ENCODE measurements around the gene PTPRD.

The PTPRD gene

GRCh38 chr9:8850914-8851313 lies 1761.9 kb downstream of the PTPRD start:
- no peak for DNase-seq

GRCh38 chr9:8845808-8846207 lies 1767.0 kb downstream of the PTPRD start:
- no peak for DNase-seq

DNA sequence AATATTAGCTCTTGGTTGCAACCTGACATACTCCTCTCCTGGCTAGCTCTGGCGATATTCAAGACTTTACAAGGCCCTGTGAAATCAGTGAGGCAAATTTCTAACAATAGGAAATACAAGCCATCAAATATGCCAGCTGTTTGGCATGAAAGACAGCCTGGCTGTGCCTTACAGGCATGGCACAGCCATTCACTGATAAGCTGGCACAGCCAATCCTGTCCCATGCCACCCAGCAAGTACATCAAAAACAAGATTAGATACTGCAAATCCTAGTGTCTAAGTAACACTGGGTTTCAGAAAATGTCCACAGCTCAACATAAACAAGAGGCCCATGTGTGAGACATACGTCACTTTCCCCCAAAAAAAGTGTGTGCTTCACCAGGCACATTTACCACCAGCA lies 1767.4 kb downstream of the PTPRD start:
- no peak for DNase-seq

DNA sequence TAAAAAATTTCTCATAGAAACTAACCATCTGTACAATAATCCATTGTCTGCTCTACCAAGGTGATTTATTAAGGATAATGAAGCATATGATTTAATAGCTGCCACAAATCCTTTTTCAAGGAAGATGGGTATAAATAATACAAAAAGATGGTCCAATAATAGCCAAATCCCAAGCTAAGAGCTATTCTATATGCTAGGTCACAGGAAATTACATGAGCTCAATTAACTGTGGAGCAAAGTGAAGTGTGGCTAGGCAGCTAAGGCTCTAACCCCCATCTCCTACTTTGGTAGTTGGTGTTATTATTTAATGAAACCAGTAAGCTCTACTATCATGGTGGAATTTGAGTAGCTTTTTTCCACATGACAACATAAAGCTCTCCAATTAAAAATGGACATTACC lies 1768.3 kb downstream of the PTPRD start:
- no peak for DNase-seq

DNA sequence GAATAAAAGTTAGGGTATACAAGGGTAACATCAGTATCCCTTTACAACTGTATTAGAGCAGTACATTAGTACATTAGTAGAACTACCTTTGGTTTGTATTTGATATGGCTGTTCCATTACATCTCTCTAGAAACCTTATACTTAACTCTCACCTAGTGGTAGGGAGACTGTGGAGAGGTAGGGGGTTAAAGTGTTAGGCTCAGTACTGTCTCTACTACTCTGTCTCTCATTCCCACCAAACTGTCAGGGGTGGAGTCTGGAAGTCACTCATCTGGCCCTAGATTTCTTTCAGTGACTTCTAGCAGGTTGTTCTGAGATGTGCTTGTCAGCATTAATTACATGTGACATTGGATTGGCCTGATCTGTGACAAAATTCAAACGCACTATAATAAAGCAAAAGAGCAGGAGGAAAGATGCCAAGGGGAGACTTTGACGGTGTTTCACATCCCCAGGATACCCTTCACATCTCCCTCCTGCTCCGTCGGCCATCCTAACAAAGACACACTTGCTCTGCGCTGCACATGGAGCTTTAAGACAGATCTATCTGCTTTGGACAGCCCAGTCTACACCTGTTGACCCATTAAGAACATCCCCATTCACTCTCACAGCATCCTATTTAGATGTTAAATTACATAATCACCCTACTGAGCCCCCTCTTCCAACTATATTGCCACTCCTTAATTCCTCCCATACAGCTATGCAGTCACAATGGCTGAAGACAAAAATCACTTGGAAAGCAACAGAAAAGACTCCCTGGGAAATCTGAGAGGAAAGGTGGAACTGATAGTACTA lies 1770.2 kb downstream of the PTPRD start:
- DNase-seq: no peak

DNA sequence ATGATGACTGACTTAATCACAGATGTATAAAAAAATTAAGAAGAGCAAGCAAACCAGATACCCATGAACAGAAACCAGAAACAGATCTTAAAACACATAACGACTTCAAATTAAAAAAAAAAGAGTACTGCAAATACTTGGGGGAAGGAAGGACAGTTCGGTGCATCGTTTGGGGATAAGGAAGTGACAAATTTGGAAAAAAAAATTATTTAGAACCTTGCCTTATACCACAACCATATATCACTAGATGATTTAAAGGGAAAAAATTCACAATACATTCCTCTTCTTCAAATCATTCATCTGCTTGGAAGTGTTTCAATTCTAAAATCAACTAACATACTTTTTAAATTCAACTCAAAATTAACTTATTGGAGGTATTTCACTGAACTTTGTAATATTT lies 1774.7 kb downstream of the PTPRD start:
- no peak for DNase-seq

GRCh38 chr9:8835291-8835690 lies 1777.5 kb downstream of the PTPRD start:
- DNase-seq: no peak

GRCh38 chr9:8832955-8833354 lies 1779.8 kb downstream of the PTPRD start:
- DNase-seq: no peak

DNA sequence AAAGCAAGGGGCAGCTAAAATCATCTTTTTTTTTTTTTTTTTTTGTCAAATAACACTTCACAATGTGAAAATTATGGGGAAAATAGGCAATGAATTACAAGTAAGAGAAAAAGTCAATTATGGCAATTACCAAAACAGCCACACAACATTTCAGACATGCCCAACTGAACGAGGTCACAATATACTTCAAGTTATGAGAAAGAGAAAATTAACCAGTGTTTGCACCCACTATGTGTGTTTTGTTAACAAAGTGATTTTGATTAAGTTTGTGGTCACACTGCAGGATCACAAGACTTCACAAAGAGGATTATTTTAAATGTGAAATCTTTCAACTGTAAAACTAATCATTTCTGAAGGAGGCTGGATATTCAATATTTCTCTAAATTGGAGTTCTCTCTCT lies 1780.4 kb downstream of the PTPRD start:
- DNase-seq: no peak

DNA sequence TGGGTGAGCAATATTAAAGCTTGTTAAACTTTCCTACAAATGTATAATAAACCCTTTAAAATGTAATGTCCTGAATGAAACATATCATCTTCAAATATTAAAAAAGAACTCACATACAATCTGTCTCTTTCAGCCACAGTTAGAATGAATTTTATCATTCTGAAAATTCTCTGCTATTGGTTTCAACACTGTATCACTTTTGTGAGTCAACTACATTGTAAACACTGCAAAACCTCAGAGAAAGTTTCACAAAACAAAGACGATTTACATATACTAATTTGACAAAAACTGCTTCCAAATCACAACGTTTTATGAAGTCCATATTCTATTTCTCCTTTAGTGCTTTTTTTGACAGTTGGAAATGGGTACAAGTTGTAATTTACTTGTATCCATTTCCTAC lies 1781.2 kb downstream of the PTPRD start:
- no peak for DNase-seq

DNA sequence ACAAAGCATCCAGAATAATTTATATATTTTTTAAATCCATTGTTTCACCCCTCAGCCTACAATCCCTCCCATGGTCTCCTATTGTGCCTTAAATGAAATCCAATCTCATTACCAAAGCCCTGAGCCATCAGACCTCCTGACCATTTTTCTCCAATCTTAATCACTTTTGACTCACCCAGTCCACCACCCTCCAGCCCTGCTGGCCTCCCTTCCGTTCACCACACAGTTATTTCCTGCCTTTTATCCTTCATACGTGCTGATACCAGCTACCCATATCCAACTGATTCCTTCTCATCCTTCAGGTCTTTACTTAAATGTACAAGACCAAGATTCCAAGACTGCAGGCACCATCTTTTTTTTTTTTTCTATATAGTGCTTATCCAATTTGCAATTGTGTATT lies 1786.5 kb downstream of the PTPRD start:
- DNase-seq: no peak

- no peak for DNase-seq
These were observed 1787.1 kb downstream of the PTPRD start for GRCh38 chr9:8825585-8826147.

GRCh38 chr9:8823131-8823895 lies 1789.5 kb downstream of the PTPRD start:
- no peak for DNase-seq

GRCh38 chr9:8822667-8823025 lies 1790.2 kb downstream of the PTPRD start:
- no peak for DNase-seq

- DNase-seq: no peak
These were observed 1790.7 kb downstream of the PTPRD start for GRCh38 chr9:8821910-8822666.

DNA sequence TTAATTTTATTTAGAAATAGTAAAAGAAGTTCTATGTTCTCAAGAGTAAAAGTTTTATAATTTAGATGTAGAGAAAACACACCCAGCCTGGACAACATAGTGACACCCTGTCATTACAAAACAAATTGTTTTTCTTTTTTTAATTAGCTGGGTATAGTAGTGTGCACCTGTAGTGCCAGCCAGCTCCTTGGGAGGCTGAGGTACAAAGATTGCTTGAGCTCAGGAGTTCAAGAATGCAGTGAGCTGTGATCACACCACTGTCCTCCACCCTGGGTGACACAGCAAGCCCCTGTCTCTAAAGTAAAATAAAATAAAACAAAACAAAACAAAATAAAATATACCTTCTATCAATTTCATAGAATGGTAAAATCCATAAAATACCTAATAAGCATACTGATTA lies 1795.5 kb downstream of the PTPRD start:
- DNase-seq: no peak

GRCh38 chr9:8816361-8816760 lies 1796.4 kb downstream of the PTPRD start:
- no peak for DNase-seq

DNA sequence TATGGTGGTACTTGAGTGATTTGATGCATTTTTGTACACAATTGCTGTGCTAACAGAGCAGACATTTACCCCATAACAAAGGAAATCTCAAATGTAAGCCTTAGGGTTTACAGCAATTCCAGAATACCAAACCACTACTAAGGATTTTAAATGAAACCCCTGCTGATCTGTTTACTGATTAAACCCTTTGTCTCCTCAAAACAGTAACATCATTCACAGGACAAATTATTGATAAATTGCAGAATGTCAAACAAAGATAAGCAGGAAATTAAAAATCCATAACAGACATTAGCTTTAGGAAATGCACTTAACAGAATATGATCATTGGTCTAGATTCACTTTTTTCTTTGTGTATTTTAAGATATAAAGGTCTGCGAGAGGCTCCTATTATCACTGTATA lies 1796.9 kb downstream of the PTPRD start:
- no peak for DNase-seq

DNA sequence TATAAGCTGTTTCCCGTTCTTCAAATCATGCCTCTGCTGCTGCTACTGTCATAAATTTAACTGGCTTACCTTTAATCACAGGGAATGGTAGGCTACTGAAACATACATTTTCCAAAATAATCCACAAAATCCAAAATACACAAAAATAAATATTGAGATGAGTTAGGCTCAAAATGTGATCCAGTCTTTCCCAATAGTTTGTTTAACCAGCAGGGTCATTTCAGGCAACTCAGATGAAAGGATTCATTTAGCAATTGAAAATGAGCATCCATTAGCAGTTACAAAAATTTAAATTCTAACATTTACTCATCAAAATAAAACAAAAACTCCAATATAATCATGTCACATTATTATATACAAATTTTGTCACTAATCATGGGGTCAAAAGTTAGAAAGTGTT lies 1797.6 kb downstream of the PTPRD start:
- DNase-seq: no peak

DNA sequence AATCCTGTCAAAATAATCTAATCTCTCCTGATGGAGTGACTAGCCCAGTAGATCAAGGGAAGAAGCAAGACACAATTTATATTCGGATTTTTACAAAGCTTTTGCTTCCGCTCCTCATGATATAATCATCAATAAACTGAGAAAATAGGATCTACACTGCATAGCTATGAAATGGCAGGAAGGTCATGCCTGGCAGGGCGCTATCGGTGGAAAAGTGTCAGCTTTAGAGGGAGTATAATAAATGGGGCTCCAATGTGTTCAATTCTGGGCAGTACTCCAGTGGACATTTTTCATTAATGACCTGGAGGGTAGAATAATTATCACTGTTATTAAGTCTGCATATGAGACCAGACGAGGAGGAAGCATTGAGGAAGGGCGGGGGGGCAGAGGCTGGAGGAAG lies 1799.9 kb downstream of the PTPRD start:
- no peak for DNase-seq

DNA sequence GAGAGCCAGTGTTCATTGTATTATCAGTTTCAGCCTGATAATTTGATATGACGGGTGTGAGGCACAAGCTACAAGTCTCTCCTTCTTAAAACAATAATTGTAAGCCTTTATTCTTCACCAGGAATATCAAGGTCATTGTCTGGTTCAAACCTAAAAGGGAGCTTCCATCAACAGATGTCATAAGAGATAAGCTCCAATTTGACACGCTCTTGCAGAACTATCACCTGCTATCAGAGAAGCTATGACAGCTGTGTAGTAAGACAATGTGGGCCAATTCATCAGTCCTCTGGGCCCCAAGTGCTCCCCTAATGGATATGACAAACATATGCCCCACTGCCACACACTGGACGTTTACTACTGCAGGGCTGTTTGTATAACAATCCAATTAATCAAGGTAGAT lies 1803.1 kb downstream of the PTPRD start:
- no peak for DNase-seq

GRCh38 chr9:8806150-8806549 lies 1806.7 kb downstream of the PTPRD start:
- no peak for DNase-seq

GRCh38 chr9:8804613-8805012 lies 1808.2 kb downstream of the PTPRD start:
- no peak for DNase-seq

DNA sequence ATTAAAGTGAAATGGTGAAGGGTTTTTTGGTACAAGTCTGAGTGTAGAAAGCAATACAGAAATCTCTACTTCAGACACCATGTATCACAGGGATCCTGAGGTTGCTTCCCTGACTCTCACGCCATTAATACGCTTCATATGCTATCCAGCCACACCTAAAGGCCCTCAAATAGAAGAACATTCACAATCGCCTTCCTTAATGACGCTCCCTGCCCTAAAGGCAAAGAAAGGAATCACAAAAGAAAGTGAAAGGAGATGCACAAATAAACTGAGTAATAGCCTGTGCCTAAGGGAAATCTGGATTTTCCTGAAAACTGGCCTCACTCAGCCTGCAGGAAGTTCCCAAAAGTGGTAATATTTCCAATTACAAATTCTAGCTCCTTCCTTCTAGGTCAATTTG lies 1810.6 kb downstream of the PTPRD start:
- no peak for DNase-seq

Data from cortex of kidney (tissue), 1 donor.